HG03521 (cell line): ENCODE data around the gene LRRTM4.

Source experiments
- ATAC-seq: cut with Tn5 transposase; IDR thresholded peaks from one replicate; pipeline ENCODE4 v1.9.1; 2021; ENCODE audit warnings: mild to moderate bottlenecking, moderate library complexity; ENCODE audit not compliant: unreplicated experiment

Gene LRRTM4

GRCh38 chr2:77325395-77325794 lies 196.8 kb downstream of the LRRTM4 start:
- ATAC-seq, result no peak

GRCh38 chr2:77322431-77322830 lies 199.7 kb downstream of the LRRTM4 start:
- ATAC-seq, result no peak

- no peak for ATAC-seq
These were observed 207.5 kb downstream of the LRRTM4 start for GRCh38 chr2:77314721-77315120.

GRCh38 chr2:77310416-77310815 lies 211.8 kb downstream of the LRRTM4 start:
- ATAC-seq, result no peak

- no peak for ATAC-seq
These were observed 212.5 kb downstream of the LRRTM4 start for GRCh38 chr2:77309725-77310124.

- ATAC-seq, result no peak
These were observed 220.7 kb downstream of the LRRTM4 start for GRCh38 chr2:77301441-77301840.

- ATAC-seq, result no peak
These were observed 225.4 kb downstream of the LRRTM4 start for GRCh38 chr2:77296791-77297190.

- ATAC-seq, result no peak
These were observed 227.7 kb downstream of the LRRTM4 start for GRCh38 chr2:77294474-77294873.

- no peak for ATAC-seq
These were observed 237.8 kb downstream of the LRRTM4 start for GRCh38 chr2:77284353-77284752.

- no peak for ATAC-seq
These were observed 250.9 kb downstream of the LRRTM4 start for GRCh38 chr2:77271262-77271661.

GRCh38 chr2:77270433-77270832 lies 251.7 kb downstream of the LRRTM4 start:
- no peak for ATAC-seq

- no peak for ATAC-seq
These were observed 253.6 kb downstream of the LRRTM4 start for GRCh38 chr2:77268626-77269025.

- ATAC-seq, result no peak
These were observed 289.2 kb downstream of the LRRTM4 start for GRCh38 chr2:77232909-77233425.

GRCh38 chr2:77228391-77228790 lies 293.8 kb downstream of the LRRTM4 start:
- no peak for ATAC-seq

GRCh38 chr2:77210725-77211124 lies 311.5 kb downstream of the LRRTM4 start:
- ATAC-seq, result no peak

- ATAC-seq, result no peak
These were observed 314.8 kb downstream of the LRRTM4 start for GRCh38 chr2:77207331-77207730.

GRCh38 chr2:77201755-77202154 lies 320.4 kb downstream of the LRRTM4 start:
- ATAC-seq, result no peak

- no peak for ATAC-seq
These were observed 322.8 kb downstream of the LRRTM4 start for GRCh38 chr2:77199411-77199810.

GRCh38 chr2:77193858-77194448 lies 328.2 kb downstream of the LRRTM4 start:
- ATAC-seq, result no peak

- ATAC-seq, result no peak
These were observed 329.3 kb downstream of the LRRTM4 start for GRCh38 chr2:77192811-77193289.

- no peak for ATAC-seq
These were observed 330.5 kb downstream of the LRRTM4 start for GRCh38 chr2:77191665-77192064.

- no peak for ATAC-seq
These were observed 331.3 kb downstream of the LRRTM4 start for GRCh38 chr2:77190721-77191346.

GRCh38 chr2:77185052-77185451 lies 337.1 kb downstream of the LRRTM4 start:
- ATAC-seq, result no peak
